Heart left ventricle (tissue), 16 donors: ENCODE results near the gene MRPS10. TPM values are rescaled to one million over a fixed set of nuclear protein-coding genes. Genes with fewer than 3 reads are reported as not detected.

Experiments
- ATAC-seq, 4 donors: fragments of 200-7000 bp; cut with Tn5 transposase; one replicate each; pipeline ENCODE4 v1.9.1; 2020 to 2022; ENCODE audit warnings: moderate library complexity in 4 of 4, mild to moderate bottlenecking in 3 of 4, moderate number of reproducible peaks in 1 of 4
- DNase-seq, 5 donors: peaks; one replicate each; pipeline ENCODE4 v3.0.0-alpha.2; 2020
- H3K27ac ChIP-seq, 12 donors: fragments of 200-600 bp; sonication (generic) in 4 of 12; one replicate each; pipeline versions ENCODE4 v1.5.0 to v1.8.0; 2016 to 2022; ENCODE audit warnings: mild to moderate bottlenecking in 2 of 12
- H3K27me3 ChIP-seq, 9 donors: fragments of 200-600 bp; sonication (generic) in 2 of 9; one replicate each; pipeline versions ENCODE4 v1.5.1 to v1.8.0; 2016 to 2022; ENCODE audit warnings: mild to moderate bottlenecking in 3 of 9
- H3K36me3 ChIP-seq, 9 donors: fragments of 200-600 bp; sonication (generic) in 2 of 9; one replicate each; pipeline versions ENCODE4 v1.5.0 to v1.8.0; 2018 to 2022; ENCODE audit warnings: mild to moderate bottlenecking in 2 of 9
- H3K4me1 ChIP-seq, 12 donors: fragments of 200-600 bp; sonication (generic) in 4 of 12; one replicate each; pipeline versions ENCODE4 v1.5.0 to v1.8.0; 2016 to 2022; ENCODE audit warnings: mild to moderate bottlenecking in 3 of 12
- H3K4me3 ChIP-seq, 12 donors: fragments of 200-600 bp; sonication (generic) in 4 of 12; one replicate each; pipeline versions ENCODE4 v1.5.0 to v1.8.0; 2017 to 2022; ENCODE audit warnings: mild to moderate bottlenecking in 9 of 12, moderate library complexity in 4 of 12
- H3K9me3 ChIP-seq, 12 donors: fragments of 200-600 bp; sonication (generic) in 4 of 12; one replicate each; pipeline versions ENCODE4 v1.5.0 to v1.8.0; 2016 to 2022; ENCODE audit warnings: mild to moderate bottlenecking in 1 of 12
- POLR2A ChIP-seq, 2 donors: fragments of 450-650 bp; IDR thresholded peaks; one replicate each; pipeline ENCODE4 v1.6.1; 2017; ENCODE audit warnings: antibody characterized with exemption in 2 of 2, mild to moderate bottlenecking in 2 of 2, moderate library complexity in 2 of 2
- WGBS, 4 donors: extraction: QIAGEN DNeasy Blood & Tissue Kit in 2 of 4; methylation state at CpG; one replicate each; pipeline versions ENCODE4 v1.1.5 to v1.1.7; 2013 to 2018; 5-methylcytosine and 5-hydroxymethylcytosine counted together
- intact Hi-C, 10 donors: fragments of 100-400 bp; cut with DNase I; formaldehyde crosslinking; loops; one replicate each; pipeline versions ENCODE4 v1.11.1 to v1.14.2; 2022
- polyA plus RNA-seq, 2 donors: library from polyadenylated mRNA; stranded (reverse); fragments of 200-250 nt; gene quantifications; one replicate each; pipeline ENCODE4 v1.2.3, GENCODE V29; 2013
- total RNA-seq, 9 donors: library from RNA; depleted of rRNA in 2 of 9; stranded (reverse); fragments of >200 nt in 2 of 9; fragmentation: NEBNext Ultra II Directional in 3 of 9; extraction: Animal tissue kit (Norgen Biotek cat#: 25700) in 3 of 9; gene quantifications; one replicate each; pipeline versions ENCODE4 v1.1.0 to v1.2.4, GENCODE V29; 2016 to 2023
- TF ChIP-seq, protein P1 (sequence below), 12 donors: fragments of 200-600 bp; sonication (generic) in 4 of 12; IDR thresholded peaks; one replicate each; pipeline versions ENCODE4 v1.5.0 to v1.8.0; 2018 to 2022; ENCODE audit warnings: antibody characterized with exemption in 12 of 12, mild to moderate bottlenecking in 5 of 12
- donor health status: ischemic (EF 13 %, LVEDD 7.1; RV severe dilation, severe dysfunction).
- donor health status: healthy with polysubstance abuse.
- donor health status: DM: no; HTN: yes; CAD: no.
- donor health status: DM: no; HTN: no; CAD: no.
- donor health status: ischemic (EF 25% LVEDD 6.9; RV normal size, moderate dysfunction).
- donor health status: ischemic (EF 25% LVEDD 5.7; RV mildly dilated, moderate dysfunction).
- donor health status: healthy.
- donor health status: DM: yes; HTN: yes; CAD: no.
- donor health status: ischemic (EF 35%, LVEDD 5.7; RV mildly dilated, moderate dysfunction).
- donor health status: nonischemic (EF 11% LVEDD 7.7; RV severe dilation, severe dysfunction).
- donor health status: DM: yes; HTN: yes; CAD: no.
- donor health status: PGD.
- donor health status: ischemic (EF 29% LVEDD 5.4; RV normal size, mild dysfunction).
- donor health status: nonischemic (EF 23%, LVEDD 6.1; RV moderate dilation, normal function).

The MRPS10 gene
- total and polyA plus RNA-seq, 11 donors = 36.9 to 73.5 (median 53.4) TPM

DNA sequence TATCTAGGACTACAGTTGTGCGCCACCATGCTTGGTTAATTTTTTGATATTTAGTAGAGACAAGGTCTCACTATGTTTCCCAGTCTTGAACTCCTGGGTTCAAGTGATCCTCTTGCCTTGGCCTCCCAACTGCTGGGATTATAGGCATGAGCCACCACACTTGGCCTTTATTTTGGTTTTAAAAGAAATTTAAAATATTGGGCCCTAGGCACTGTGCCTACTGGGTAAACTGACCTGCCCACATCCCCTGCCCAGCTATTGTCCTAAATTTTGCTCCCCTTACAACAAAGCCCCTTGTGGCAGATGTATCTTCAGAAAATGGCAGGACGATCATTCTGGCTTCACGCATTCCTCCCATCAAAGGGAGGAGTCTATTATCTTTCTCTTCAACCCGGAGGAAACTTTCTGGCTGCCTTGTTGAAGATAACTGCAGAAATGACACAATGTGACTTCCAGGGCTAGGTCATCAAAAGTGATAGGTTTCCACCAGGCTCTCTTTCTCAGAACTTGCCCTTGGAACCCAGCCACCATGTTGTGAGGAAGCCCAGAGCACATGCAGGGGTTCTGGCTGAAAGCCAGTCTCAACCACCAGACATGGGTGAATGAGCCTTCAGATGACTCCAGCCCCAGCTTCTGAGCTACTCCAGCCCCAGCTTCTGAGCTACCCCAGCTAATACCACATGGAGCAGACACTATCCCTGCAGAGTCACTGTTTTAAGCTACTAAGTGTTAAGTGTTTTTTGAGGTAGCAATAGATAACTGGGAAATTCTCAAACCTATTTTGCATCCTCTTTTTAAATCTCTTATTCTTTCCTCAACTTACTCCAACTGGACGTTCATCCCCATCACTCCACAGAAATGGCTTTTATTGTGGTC, 18.3 kb downstream of the MRPS10 start:
- H3K9me3 ChIP-seq = peaks cover 0 to 3% (median 0%) of the 10 kb centered on the region in 12 donors
- no peak overlapping the region for H3K4me3 ChIP-seq
- H3K4me1 ChIP-seq = peaks cover 0 to 12% (median 5%) of the 10 kb centered on the region in 12 donors
- H3K36me3 ChIP-seq = peaks cover 0 to 28% (median 6%) of the 10 kb centered on the region in 9 donors
- no peaks in the 10 kb centered on the region for H3K27me3 ChIP-seq
- no peak for TF ChIP-seq POLR2A (IDR thresholded peaks at IDR 0.05)
- TF ChIP-seq, protein P1, sequence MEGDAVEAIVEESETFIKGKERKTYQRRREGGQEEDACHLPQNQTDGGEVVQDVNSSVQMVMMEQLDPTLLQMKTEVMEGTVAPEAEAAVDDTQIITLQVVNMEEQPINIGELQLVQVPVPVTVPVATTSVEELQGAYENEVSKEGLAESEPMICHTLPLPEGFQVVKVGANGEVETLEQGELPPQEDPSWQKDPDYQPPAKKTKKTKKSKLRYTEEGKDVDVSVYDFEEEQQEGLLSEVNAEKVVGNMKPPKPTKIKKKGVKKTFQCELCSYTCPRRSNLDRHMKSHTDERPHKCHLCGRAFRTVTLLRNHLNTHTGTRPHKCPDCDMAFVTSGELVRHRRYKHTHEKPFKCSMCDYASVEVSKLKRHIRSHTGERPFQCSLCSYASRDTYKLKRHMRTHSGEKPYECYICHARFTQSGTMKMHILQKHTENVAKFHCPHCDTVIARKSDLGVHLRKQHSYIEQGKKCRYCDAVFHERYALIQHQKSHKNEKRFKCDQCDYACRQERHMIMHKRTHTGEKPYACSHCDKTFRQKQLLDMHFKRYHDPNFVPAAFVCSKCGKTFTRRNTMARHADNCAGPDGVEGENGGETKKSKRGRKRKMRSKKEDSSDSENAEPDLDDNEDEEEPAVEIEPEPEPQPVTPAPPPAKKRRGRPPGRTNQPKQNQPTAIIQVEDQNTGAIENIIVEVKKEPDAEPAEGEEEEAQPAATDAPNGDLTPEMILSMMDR (IDR thresholded peaks at IDR 0.05) = no peak
- WGBS, 4 donors = 70 to 85% (median 82%) methylated on average over 5 of the region's 5 CpGs
- intact Hi-C loops = no loop called here
- H3K27ac ChIP-seq = no peak overlapping the region
- ATAC-seq (no peak), DNase-seq (peak in 1 of 5 donors; percentile 39)

DNA sequence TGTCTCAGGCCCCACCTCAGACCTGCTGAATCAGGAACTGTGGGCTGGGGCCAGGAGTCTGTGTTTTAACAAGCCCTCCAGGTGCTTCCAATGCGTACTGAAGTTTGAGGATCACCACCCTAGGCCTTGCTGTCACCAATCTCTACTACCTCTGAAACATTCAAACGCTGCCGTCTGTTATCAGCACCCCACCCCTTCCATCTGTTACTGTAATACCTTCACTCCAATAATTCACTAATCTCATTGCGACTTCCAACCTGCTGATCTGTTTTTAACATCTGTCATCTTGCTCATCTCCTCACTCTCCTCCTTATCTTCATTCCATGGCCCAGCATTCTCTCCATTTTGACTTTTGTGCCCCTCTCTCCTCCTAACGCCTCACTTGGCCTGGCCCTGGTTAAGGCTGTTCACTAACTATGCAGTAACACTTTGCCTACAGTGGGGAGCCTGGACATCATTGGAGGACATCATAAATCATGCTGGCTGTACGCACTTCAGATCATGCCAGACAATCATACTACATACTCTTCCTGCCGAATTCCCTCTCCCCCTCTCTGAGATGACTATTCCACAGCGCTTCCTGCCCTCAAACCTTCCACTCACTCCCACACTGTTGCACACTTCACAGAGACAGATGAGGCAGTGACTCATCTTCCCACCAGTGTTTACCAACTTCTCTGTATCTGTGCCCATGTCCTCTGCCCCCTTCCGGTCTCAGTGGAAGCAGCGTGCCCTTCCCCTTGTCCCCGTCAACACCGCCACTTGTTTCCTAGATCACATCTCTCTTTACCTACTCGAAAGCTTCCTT, 19.9 kb downstream of the MRPS10 start:
- no peak for TF ChIP-seq POLR2A (IDR thresholded peaks at IDR 0.05)
- TF ChIP-seq, protein P1 (IDR thresholded peaks at IDR 0.05) = no peak
- 73 to 77% (median 75%) methylated on average over 13 of the region's 13 CpGs for WGBS, 4 donors
- no peak overlapping the region for H3K4me3 ChIP-seq
- peaks cover 0 to 12% (median 0%) of the 10 kb centered on the region in 9 donors for H3K36me3 ChIP-seq
- H3K27ac ChIP-seq = no peak overlapping the region
- H3K4me1 ChIP-seq = peaks cover 0 to 12% (median 5%) of the 10 kb centered on the region in 12 donors
- no peaks in the 10 kb centered on the region for H3K27me3 ChIP-seq
- no peak for DNase-seq
- ATAC-seq = no peak
- intact Hi-C loops = no loop called here
- peaks cover 0 to 3% (median 0%) of the 10 kb centered on the region in 12 donors for H3K9me3 ChIP-seq

DNA sequence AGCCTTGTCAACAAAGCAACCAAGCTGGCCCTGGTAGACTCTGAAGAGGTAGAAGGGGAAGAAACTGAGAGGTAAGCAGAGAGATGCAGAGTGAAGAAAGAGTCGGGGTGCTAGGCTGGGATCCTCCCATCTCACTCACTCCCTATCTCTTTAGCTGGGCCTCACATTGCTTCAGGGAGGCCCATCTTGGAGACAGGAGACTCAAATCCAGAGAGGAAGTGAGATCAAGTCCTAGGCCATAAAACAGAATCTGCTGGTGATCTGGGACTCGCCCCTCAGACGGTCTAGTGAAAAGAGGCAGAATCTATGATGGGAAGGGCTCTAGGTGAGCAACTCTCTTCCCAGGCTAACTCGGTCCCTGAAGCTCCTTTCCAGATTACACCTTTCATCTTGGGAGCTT, 22.2 kb downstream of the MRPS10 start:
- WGBS, 4 donors = 87 to 95% (median 93%) methylated on average over 4 of the region's 4 CpGs
- ATAC-seq (no peak), DNase-seq (no peak)
- Histone ChIP-seq H3K9me3 (peaks cover 0 to 3% (median 0%) of the 10 kb centered on the region in 12 donors), H3K27me3 (no peaks in the 10 kb centered on the region), H3K27ac (no peak overlapping the region), H3K4me1 (peaks cover 0 to 11% (median 2%) of the 10 kb centered on the region in 12 donors), H3K4me3 (no peak overlapping the region), H3K36me3 (no peaks in the 10 kb centered on the region)
- TF ChIP-seq POLR2A (IDR thresholded peaks at IDR 0.05) = no peak
- TF ChIP-seq, protein P1 (IDR thresholded peaks at IDR 0.05) = no peak
- intact Hi-C loops = no loop called here

DNA sequence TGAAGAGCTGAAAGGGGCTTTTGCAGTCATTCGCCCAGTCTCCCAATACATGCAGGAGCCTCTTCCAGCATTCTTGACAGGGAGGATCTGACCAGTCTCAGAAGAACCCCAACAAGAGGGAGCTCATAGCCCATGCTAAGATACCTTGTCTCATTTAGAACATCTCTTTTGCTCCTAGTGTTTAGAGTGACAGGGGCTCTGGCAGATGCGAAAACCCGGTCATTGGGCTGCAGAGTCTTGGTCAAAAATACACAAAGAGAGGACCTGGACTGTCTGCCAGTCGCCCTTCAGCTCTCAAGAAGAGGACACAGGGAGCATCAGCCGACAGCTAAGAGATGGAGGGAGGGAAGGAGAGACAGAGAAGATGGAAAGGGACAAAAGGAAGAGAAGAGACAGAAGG, 23.6 kb downstream of the MRPS10 start:
- Histone ChIP-seq H3K4me1 (peaks cover 0 to 8% (median 0%) of the 10 kb centered on the region in 12 donors), H3K27me3 (no peaks in the 10 kb centered on the region), H3K9me3 (no peaks in the 10 kb centered on the region), H3K4me3 (no peak overlapping the region), H3K27ac (no peak overlapping the region), H3K36me3 (no peaks in the 10 kb centered on the region)
- no peak for ATAC-seq
- no peak for DNase-seq
- TF ChIP-seq POLR2A (IDR thresholded peaks at IDR 0.05) = no peak
- TF ChIP-seq, protein P1 (IDR thresholded peaks at IDR 0.05) = no peak
- intact Hi-C loops = no loop called here
- WGBS, 4 donors = 88 to 95% (median 93%) methylated on average over 5 of the region's 5 CpGs
